ENCODE measurements around the gene GXYLT2. TPM values are rescaled to one million over a fixed set of nuclear protein-coding genes. Genes with fewer than 3 reads are reported as not detected.
A peak's percentile ranks its signal among the peaks of the same experiment; 100 is the strongest.
"Not testable (repeated sequence)": the region's sequence is repeated elsewhere in the genome, so short reads cannot be mapped to it uniquely, and the experiment has no call there.

The GXYLT2 gene
- total RNA-seq, 1 experiment from 2014 or later = 0.89 TPM

GRCh38 chr3:72982609-72983366 is 94.9 kb downstream of the GXYLT2 start:
- H3K4me3 ChIP-seq = no peak overlapping the region
- no peak for DNase-seq
- H3K36me3 ChIP-seq = no peaks in the 10 kb centered on the region
- no peaks in the 10 kb centered on the region for H3K27me3 ChIP-seq
- H3K9me3 ChIP-seq = peaks cover 2% of the 10 kb centered on the region; the same call in 1 of the 2 replicates

DNA sequence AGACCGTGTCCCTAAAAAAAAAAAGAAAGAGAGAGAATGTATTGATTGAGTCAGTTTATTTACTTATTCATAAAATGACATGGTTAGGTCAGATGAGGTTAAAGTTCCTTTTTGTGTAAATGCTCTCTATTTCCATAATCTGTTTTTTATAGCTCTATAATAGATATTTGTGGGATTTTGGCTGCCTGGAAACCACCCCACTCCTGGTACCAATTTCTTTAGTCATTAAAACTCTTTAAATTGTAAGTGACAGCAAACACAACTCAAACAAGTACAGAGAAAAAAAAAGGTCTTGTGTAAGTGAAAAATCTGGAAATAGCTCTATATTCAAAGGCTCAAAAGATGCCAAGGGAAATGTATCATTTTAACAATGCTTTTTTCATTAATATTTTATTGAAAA is 97.7 kb downstream of the GXYLT2 start:
- H3K27me3 ChIP-seq = no peaks in the 10 kb centered on the region
- DNase-seq = no peak
- H3K4me3 ChIP-seq = no peak overlapping the region
- peaks cover 2% of the 10 kb centered on the region; the same call in 1 of the 2 replicates for H3K9me3 ChIP-seq
- no peaks in the 10 kb centered on the region for H3K36me3 ChIP-seq

DNA sequence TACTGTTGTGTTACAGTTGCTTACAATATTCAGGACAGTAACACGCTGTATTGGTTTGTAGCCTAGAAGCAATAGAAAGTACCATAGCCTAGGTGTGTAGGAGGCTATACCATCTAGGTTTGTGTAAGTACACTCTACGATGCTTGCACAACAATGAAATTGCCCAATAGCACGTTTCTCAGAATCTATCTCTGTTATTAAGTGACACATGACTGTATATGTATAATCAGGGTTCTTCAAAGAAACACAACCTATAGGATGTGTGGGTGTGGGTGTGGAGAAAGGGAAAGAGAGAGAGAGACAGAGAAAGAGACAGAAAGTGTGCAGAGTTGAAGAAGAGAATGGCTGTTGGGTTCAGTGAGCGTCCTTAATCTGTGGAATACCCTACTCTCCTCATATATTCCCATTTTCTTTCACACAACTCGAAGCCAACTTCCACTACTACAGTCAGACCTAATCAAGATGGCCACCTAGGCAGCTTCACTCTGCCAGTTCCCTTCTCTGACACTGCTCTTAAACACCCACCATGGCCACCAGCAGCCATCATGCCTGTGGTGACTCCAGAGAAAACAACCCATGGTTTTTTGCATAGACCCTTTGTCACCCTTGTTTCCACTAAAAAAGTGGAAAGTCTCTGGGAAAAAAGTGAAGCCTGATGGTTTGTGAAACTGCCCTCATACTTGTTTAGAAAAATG is 103.0 kb downstream of the GXYLT2 start:
- no peaks in the 10 kb centered on the region; the same call in 1 of the 2 replicates for H3K9me3 ChIP-seq
- H3K4me3 ChIP-seq = no peak overlapping the region
- no peak for DNase-seq
- no peaks in the 10 kb centered on the region for H3K36me3 ChIP-seq
- H3K27me3 ChIP-seq = no peaks in the 10 kb centered on the region

GRCh38 chr3:72991522-72991921 is 103.7 kb downstream of the GXYLT2 start:
- no peaks in the 10 kb centered on the region for H3K9me3 ChIP-seq
- DNase-seq = no peak
- H3K4me3 ChIP-seq = no peak overlapping the region

GRCh38 chr3:72993391-72993790 is 105.5 kb downstream of the GXYLT2 start:
- Histone ChIP-seq H3K27me3 (no peaks in the 10 kb centered on the region), H3K36me3 (peaks cover 5% of the 10 kb centered on the region), H3K4me3 (no peak overlapping the region), H3K9me3 (no peaks in the 10 kb centered on the region)
- no peak for DNase-seq

More at GRCh38 chr3:72991522-72991921, 103.7 kb downstream of the GXYLT2 start:
- H3K36me3 ChIP-seq = no peaks in the 10 kb centered on the region
- H3K27me3 ChIP-seq = no peaks in the 10 kb centered on the region

DNA sequence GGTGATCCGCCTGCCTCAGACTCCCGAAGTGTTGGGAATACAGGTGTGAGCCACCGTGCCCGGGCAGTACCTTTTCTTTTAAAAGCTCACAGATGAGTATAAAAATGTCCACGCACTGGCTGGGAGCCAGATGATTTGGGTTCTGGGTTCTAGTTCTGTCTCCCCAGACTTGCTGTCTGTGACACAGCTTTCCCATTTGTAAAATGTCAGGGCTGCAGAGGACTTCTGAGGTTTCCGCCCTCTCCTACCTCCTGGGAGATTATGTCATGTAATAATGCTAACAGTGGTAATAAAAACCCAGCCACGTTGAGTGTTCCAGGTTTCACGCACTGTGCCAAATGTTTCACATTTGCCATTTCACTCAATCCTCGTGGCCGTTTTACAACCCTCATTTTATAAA is 107.5 kb downstream of the GXYLT2 start:
- Histone ChIP-seq H3K36me3 (peaks cover 22% of the 10 kb centered on the region), H3K9me3 (no peaks in the 10 kb centered on the region), H3K27me3 (no peaks in the 10 kb centered on the region), H3K4me3 (no peak overlapping the region)
- no peak for DNase-seq

DNA sequence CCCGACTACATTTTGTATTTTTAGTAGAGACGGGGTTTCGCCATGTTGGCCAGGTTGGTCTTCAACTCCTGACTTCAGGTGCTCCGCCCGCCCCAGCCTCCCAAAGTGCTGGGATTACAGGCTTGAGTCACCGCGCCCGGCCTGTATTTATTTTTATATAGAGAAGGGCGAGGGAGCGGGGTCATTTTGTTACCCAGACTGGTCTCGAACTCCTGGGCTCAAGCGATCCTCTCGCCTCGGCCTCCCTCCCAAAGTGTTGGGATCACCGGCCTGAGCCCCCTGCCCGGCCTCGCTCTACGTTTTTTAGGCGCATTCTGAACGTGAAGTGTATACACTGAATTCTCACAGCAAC is 108.3 kb downstream of the GXYLT2 start:
- no peak for DNase-seq
- H3K36me3 ChIP-seq = peaks cover 25% of the 10 kb centered on the region
- H3K4me3 ChIP-seq = peak overlapping the region; percentile 82
- H3K9me3 ChIP-seq = no peaks in the 10 kb centered on the region
- H3K27me3 ChIP-seq = no peaks in the 10 kb centered on the region

GRCh38 chr3:72996473-72997333 is 108.9 kb downstream of the GXYLT2 start, which contains the start of gene PPP4R2:
Gene PPP4R2 (plus strand): TSS chr3:72996811. CDS start chr3:72997038, 227 bp downstream.
- DNase-seq = peak; percentile 87
- Histone ChIP-seq H3K4me3 (peak within 1 kb of the TSS; percentile 82), H3K36me3 (peaks cover 26% of the 10 kb centered on the region), H3K9me3 (no peaks in the 10 kb centered on the region), H3K27me3 (no peaks in the 10 kb centered on the region)

DNA sequence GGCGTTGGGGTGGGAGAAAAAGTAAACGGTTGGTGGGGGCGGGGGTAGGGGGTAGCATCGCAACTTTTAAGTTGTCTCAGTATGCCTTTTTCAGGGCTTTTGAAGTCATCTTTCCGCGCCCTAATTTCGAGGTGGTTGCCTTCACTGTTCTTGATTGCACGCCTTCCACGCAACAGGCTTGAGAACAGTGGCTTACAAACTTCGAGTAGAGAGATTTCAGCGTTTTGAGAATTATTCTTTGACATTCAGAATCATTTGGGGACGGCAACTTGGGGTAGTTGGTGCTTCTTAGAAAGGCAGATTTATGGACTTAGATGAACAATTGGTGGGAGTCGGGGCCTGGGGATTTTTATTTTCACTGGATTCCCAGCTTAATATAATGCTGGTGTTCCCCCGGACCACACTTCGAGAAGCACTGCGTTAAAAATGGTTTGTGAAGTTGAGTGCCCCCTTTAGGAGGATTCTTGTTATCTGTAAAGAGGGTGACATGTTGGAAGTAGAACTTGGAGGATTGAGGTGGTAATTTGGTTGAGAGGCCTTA is 109.6 kb downstream of the GXYLT2 start:
- H3K27me3 ChIP-seq = no peaks in the 10 kb centered on the region
- no peaks in the 10 kb centered on the region for H3K9me3 ChIP-seq
- peak; percentile 4 for DNase-seq
- H3K36me3 ChIP-seq = peaks cover 30% of the 10 kb centered on the region
- H3K4me3 ChIP-seq = peak overlapping the region; percentile 82

- no peak for DNase-seq
- no peaks in the 10 kb centered on the region for H3K9me3 ChIP-seq
- H3K4me3 ChIP-seq = peak overlapping the region; percentile 82
- H3K27me3 ChIP-seq = no peaks in the 10 kb centered on the region
- H3K36me3 ChIP-seq = peaks cover 33% of the 10 kb centered on the region
Measured at GRCh38 chr3:72998466-72998865, 110.6 kb downstream of the GXYLT2 start.

- H3K9me3 ChIP-seq = no peaks in the 10 kb centered on the region
- no peak for DNase-seq
- peaks cover 37% of the 10 kb centered on the region for H3K36me3 ChIP-seq
- no peak overlapping the region for H3K4me3 ChIP-seq
- H3K27me3 ChIP-seq = no peaks in the 10 kb centered on the region
Measured at GRCh38 chr3:72999951-73000350, 112.1 kb downstream of the GXYLT2 start.

- not testable (repeated sequence) for DNase-seq, H3K4me3 ChIP-seq, H3K9me3 ChIP-seq, H3K27me3 ChIP-seq
- H3K36me3 ChIP-seq = peaks cover 45% of the 10 kb centered on the region
Measured at GRCh38 chr3:73003050-73003449, 115.2 kb downstream of the GXYLT2 start.

DNA sequence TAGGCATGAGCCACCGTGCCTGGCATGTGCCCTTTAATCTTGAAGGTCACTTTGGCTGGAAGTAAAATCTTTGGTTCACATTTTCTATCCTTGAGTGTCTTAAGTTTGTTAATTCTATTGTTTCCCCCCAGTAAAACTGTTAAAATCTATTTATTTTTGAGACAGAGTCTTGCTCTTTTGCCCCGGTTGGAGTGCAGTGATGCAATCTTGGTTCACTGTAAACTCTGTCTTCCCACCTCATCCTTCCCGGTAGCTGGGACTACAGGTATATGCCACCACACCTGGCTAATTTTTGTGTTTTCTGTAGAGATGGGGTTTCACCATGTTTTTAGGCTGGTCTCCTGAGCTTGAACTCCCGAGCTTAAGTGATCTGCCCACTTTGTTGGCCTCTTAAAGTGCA is 116.5 kb downstream of the GXYLT2 start:
- no peak for DNase-seq
- Histone ChIP-seq H3K9me3 (no peaks in the 10 kb centered on the region), H3K36me3 (peaks cover 39% of the 10 kb centered on the region), H3K4me3 (no peak overlapping the region), H3K27me3 (no peaks in the 10 kb centered on the region)

- no peaks in the 10 kb centered on the region for H3K9me3 ChIP-seq
- no peak for DNase-seq
- H3K27me3 ChIP-seq = no peaks in the 10 kb centered on the region
- H3K4me3 ChIP-seq = no peak overlapping the region
- peaks cover 22% of the 10 kb centered on the region for H3K36me3 ChIP-seq
Measured at GRCh38 chr3:73007992-73008712, 120.3 kb downstream of the GXYLT2 start.

DNA sequence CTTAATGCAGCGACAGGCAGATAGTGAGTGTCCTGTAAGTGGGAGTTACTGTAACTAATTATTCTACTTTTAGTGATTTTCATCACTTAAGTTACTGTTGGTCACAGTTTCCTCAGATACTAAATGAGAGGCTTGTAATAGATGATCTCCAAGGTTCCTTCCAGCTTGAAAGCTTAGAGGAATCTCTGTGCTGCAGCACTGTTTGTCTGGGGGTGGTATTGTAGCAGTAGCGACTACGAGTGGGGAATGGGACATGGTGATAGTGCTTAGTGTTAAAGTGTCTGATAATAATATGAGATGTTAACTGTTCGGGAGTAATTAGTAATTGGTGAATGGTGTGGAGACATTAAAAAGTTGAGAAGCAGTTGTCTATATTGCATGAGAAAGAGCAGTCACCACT is 121.2 kb downstream of the GXYLT2 start:
- Histone ChIP-seq H3K4me3 (no peak overlapping the region), H3K27me3 (no peaks in the 10 kb centered on the region), H3K9me3 (no peaks in the 10 kb centered on the region), H3K36me3 (peaks cover 22% of the 10 kb centered on the region)
- DNase-seq = no peak

- Histone ChIP-seq H3K9me3 (no peaks in the 10 kb centered on the region), H3K36me3 (peaks cover 19% of the 10 kb centered on the region), H3K27me3 (no peaks in the 10 kb centered on the region), H3K4me3 (no peak overlapping the region)
- DNase-seq = no peak
Measured at GRCh38 chr3:73009750-73010149, 121.9 kb downstream of the GXYLT2 start.
